Non-pigmented ciliary epithelial cell (primary cell): ENCODE results near the gene FER.
"Not testable (repeated sequence)": the region's sequence is repeated elsewhere in the genome, so short reads cannot be mapped to it uniquely, and the experiment has no call there.

Source experiments
- DNase-seq: peaks from one replicate; pipeline ENCODE4 v3.0.0-alpha.2; 2010; ENCODE audit warnings: low read depth

The FER gene

DNA sequence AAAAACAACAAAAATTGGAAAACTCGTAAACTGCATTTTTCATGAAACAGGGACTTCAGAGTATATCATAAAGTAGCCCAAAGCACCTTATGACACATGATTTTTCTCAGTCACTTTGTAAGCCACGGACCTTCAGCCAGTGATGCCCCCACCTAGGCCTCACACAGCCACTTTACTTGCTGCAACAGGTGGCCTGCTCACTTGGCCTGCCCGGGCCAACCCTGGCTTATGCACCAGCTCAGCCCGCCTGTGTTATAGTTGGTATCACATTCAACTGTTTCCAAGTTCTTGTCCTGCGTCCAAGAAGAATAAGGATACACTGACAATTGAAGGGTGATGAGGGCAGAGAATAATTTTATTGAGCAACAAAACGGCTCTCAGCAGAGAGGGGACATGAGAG is 219.2 kb downstream of the FER start:
- no peak for DNase-seq

DNA sequence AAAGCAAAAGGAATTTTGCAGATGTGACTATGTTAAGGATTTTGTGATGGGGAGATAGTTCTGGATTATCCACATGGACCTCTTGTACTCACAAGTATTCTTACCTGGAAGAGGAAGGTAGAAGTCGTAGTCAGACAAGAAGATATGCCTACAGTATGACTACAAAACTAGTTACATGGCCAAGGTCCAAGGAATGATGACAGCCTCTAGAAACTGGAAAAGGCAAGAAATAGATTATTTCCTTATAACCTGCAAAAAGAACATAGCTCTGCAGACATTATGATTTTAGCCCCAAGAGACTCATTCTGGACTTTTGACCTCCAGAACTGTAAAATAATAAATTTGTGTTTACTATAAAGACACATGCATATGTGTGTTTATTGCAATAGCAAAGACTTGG is 226.9 kb downstream of the FER start:
- no peak for DNase-seq

DNA sequence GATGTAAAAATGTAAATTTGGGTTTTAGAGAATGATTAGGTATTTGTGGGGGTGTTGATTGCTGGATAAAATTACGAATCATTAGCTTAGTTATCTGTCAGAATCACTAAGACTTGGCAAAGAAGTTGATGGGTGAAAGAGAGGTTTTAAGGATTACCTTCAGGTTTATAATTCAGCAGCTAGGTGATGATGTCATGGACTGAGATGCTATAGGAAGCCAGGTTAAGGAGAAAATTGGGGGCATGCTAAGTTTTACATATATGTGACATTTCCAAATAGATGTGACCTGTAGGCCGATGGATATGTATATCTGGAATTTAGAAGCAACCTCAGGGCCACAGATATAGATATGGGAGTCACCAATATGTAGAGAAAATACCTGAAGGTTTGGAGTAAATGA is 228.0 kb downstream of the FER start:
- DNase-seq = no peak

DNA sequence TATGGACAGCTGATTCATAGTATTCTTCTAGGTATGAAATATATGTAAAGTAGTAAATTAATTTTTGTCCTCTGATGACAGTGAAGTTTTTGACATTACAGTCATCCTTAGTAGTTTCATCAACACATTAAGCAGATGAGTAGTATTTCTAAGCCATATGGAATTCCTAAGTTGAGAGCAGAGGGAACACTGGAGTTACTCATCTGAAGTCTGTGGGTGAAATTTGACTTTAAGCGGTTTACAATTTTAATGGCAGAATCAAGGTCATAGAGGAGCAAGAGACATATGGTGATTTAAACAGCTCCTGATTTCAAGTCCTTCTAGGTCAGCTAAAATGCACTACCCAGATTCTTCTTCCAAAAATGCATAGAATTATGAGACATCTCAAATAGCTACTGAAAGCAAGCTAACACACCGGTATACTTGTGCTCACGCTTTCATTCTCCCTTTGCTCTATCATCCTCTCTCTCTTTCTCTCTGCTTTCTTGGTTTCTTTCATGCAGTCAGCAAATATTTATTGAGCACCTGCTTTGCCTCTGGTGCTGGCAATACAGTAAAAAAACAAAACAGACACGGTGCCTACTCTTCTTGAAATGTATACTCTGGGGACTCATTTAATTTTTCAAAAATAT is 235.9 kb downstream of the FER start:
- peak; percentile 17 for DNase-seq

DNA sequence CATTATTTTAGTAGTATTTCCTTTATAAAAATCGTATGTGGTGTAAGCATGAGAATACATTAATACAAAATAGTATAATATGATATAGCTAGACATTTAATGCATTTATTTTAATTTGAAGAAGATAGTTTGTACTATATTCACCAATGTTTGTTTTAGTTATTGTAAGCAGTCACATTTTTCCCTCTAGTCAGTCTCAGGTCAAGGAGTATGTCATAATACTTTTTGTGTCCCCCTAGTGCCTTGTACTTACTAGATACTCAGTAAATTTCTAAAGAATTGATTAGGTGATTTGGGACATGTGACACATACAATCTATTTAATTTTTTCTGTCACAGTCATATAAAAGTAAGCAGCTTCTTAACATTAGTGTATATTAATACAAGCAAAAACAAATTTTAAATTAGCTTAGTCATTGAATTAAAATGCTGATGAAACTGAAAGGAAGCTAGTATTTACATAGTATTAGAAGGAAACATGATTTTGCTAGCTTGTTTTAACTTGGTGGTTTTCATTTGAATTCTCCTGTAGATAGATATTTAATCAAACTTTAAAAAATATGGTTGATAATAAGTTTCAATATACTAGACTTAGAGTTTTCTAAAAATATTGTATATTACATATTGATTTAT is 242.2 kb downstream of the FER start:
- DNase-seq = peak; percentile 5

DNA sequence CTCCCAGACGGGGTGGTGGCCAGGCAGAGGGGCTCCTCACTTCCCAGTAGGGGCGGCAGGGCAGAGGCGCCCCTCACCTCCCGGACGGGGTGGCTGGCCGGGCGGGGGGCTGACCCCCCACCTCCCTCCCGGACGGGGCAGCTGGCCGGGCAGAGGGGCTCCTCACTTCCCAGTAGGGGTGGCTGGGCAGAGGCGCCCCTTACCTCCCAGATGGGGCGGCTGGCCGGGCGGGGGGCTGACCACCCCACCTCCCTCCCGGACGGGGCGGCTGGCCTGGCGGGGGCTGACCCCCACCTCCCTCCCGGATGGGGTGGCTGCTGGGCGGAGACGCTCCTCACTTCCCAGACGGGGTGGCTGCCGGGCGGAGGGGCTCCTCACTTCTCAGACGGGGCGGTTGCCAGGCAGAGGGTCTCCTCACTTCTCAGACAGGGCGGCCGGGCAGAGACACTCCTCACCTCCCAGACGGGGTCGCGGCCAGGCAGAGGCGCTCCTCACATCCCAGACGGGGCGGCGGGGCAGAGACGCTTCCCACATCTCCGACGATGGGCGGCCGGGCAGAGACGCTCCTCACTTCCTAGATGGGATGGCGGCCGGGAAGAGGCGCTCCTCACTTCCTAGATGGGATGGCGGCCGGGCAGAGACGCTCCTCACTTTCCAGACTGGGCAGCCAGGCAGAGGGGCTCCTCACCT is 244.8 kb downstream of the FER start:
- not testable (repeated sequence) for DNase-seq

DNA sequence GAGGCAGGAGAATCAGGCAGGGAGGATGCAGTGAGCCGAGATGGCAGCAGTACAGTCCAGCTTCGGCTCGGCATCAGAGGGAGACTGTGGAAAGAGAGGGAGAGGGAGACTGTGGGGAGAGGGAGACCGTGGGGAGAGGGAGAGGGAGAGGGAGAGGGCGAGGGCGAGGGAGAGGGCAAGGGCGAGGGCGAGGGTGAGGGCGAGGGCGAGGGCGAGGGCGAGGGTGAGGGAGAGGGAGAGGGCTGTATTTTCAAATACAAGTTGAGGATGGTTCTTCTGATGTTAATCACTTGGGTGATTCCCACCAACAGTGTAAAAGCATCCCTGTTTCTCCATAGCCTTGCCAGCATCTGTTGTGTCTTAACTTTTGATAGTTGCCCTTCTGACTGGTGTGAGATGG is 245.7 kb downstream of the FER start:
- not testable (repeated sequence) for DNase-seq

DNA sequence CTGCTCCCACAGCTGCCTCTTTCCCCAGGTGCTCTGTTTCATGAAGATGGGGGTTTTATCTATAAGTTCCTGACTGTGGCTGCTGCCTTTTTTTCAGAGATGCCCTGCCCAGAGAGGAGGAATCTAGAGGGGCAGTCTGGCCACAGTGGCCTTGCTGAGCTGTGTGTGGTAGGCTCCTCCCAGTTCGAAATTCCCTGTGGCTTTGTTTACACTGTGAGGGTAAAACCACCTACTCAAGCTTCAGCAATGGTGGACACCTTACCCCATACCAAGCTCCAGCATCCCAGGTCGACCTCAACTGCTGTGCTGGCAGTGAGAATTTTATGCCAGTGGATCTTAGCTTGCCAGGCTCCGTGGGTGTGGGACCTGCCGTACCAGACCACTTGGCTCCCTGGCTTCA is 250.0 kb downstream of the FER start:
- no peak for DNase-seq

DNA sequence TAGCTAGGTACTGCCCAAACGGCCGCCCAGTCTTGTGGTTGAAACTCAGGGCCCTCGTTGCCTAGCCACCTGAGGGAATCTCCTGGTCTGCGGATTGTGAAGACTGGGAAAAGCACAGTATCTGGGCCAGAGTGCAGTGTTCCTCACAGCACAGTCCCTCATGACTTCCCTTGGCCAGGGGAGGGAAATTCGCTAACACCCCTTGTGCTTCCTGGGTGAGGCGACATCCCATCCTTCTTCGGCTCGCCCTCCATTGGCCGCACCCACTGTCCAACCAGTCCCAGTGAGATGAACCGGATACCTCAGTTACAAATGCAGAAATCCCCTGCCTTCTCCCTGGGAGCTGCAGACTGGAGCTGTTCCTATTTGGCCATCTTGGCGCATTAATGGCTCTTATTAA is 250.5 kb downstream of the FER start:
- no peak for DNase-seq

DNA sequence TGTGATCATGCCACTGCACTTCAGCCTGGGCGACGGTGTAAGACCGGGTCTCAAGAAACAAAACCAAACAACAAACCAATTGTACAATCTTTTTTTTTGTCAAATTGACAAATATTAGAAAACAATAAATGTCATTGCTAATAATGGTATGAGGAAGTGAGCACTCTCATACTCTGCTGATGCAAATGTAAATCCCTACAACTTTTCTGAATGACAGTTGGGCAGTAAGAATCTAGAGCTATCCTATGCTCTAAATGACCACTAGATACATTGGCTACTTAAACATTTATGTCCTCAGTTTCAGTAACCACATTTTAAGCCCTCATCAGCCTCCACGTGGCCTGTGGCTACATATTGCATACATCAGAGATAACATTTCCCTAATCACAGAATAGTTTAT is 256.2 kb downstream of the FER start:
- DNase-seq = no peak

DNA sequence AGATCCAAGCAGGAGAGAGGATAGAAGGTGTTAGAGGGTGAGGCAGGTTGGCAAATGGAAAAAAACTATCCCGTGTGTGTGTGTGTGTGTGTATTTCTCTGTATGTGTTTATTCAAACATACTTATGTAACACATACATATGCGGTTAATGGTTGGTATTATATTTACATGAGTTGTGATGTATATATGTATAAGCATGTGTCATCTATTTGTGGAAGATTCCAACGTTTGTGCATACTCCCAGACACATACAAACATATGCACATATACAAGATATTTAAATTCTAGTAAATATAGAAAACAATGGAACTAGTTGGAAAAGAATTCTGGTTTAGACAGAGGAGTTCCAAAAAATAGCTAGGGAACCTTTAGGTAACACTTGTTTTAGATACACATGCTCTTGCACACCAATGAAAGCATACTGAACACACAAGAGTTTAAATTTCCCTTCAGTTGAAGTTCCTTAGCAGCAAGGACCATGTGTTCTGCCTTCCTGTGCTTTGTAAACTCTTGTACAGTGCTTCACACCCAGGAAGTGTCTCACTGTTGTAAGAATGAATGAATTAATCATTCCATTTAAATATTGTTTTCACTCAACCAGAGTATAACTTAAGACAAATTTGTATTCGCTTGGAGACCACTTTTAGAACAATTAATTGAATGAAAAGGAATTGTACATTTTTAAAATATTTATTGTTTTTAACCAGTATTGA is 257.8 kb downstream of the FER start:
- DNase-seq = no peak

DNA sequence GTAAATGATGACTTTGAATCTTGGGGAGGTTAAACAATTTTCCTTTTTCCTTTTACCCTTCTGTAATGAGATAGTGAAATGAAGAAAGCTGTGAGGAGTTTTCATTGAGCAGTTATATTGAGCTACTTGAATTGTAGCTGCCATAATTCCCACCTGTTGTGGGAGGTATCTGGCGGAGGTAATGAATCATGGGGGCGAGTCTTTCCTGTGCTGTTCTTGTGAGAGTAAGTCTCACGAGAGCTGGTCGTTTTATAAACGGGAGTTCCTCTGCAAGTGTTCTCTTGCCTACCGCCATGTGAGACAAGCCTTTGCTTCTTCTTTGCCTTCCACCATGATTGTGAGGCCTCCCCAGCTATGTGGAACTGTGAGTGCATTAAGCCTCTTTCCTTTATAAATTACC is 258.4 kb downstream of the FER start:
- no peak for DNase-seq

DNA sequence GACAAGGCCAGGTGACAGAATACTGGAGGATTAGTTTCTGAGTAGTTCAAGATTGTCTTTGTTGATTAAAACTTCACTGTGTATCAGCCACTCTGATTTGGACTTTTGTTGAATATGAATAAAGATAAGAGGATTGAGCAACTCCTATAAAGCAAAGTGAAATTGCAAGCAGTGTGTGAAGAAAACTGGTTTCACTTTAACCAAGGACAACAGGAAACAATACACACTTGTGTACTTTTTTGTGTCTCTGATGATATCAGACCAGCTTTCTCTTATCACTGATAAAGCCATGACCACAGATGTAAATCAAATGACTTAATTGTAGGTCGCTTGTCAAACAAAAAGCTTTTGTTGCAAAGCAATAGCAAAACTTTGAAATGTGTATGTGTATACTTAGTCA is 268.6 kb downstream of the FER start:
- no peak for DNase-seq

DNA sequence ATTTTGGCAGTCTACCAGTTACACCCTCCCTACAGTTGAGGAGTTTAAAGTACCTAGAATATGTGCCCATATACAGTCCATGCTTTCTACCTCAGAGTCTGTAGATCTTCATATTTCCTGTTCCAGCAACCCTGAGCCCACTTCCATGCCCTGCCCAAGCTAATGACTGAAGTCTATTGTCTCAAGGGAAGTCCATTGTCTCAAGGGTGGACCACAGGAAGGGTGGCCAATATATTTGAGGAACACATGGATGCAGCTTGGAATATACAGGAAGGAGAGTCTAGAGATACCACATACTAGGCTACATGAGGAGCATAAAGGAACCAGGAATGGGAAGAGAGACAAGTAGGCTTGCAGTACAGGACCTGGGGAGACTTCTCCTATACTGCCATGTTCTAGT is 274.4 kb downstream of the FER start:
- DNase-seq = no peak

DNA sequence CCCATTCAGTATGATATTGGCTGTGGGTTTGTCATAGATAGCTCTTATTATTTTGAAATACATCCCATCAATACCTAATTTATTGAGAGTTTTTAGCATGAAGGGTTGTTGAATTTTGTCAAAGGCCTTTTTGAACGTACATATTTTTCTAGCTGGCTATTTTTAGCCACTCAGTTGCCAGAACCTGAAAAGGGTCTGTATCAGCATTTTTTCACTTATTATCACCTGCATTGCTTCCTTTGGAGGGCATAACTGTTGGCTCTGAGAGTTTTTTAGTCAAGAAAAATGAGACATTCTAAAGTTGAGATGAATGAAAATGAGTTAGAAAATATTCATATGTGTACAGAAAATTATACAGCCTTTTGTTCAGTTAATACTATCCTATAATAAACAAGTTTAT is 278.0 kb downstream of the FER start:
- DNase-seq = not testable (repeated sequence)

DNA sequence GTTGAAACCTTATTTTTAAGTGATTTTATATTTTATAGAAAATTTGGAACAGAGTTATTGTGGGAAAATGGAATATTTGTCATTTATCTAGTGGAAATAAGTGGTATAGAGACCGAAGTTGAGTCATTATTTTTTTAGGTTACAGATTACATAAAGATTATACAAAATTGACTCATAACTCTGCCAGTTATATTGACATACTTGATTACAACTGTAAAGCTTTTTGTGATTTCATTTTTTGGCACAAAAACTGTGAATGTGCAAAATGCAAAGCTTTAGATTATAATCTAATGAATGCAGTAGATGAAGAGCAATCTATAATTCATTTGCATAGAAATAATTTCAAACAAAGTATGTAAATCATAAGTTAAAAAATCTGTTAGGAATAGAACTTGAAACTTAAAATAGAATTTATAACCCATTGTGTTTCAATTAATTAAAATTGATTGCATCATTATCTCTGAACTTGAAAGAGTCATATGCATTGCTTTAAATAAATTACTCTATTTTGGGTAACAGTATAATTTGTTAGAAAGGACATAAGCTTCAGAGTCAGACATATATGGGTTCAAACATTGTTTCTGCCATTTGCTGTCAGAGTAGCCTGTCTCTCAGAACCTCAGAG is 280.4 kb downstream of the FER start:
- DNase-seq = no peak

DNA sequence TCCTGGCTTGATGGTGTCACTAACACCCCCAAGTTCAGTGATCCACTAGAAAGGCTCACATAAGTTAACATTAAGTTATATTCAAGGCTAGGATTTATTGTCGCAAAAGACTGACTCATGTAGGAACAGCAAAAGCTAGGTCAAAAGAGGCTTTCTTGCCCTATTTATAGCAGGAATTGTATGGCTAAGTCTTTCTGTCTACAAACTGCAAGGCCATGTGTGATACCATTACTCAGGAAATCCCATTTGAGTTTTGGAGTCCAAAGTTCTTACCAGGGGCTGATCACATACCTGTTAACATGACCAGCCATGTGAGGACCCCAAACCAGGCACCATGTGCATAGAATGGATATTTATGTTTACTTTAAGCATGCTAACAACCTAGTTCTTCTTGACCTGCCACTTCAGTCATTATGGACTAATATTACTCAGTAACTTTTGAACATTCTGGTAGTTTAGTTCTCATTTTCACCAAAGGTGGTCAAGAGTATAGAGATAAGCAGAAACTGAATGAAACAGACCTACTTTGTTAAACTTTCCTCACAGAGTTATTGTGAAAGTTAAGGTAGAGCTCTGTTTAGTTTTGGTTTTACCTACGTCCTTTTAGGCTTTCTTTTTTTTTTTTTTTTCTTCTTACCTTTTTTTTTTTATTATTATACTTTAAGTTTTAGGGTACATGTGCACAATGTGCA is 281.1 kb downstream of the FER start:
- no peak for DNase-seq

DNA sequence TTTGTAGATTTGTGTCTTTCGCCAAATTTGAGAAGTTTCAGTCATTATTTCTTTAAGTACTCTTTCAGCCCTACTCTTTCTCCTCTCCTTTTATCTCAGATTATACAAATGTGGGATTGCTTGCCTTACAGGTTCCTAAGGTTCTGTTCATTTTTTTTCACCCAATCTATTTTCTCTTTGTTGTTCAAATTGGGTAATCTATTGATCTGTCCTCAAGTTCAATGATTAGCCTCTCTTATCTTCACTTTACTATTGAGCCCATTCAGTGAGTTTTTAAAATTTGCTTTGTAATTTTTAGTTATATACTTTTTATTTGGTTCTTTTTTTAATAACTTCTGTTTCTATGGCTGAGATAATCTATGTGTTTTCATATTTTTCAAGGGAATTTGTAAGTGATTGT is 282.1 kb downstream of the FER start:
- DNase-seq = no peak

DNA sequence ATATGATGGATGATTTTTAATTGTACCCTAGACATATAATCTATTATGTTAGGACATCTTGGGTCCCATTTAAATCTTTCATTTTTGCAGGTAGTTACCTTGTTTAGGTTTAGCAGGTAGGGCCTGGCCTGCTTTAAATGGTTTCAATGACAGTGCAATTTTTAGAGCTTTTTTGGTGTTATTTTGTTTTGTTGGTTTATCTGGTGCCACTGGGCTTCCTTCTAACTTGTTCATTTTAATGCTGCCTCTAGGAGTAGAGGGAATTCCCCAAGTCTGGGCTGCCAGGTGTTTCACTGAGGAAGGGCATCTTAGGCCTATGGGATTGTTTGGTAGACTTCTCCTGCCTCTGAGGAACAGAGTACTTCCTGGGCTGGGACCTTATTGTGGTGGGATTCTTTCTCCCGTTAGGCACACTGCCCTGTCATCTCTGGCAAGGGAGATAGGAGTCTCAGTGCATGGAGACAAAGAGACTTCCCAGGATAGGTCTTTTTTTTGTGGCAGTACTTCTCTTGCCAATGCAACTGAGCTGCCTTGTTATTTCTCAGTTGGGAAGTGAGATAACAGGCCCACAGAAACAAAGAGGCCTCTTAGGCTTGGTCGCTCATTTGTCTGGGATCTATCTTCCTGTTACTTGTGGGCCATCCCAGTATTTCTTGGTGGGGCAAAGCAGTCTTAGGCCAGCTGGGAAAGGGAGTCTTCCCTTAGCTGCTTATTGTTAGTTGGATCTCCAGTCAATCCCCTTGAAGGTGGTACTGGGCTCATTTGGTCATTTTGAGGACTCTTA is 282.9 kb downstream of the FER start:
- no peak for DNase-seq

DNA sequence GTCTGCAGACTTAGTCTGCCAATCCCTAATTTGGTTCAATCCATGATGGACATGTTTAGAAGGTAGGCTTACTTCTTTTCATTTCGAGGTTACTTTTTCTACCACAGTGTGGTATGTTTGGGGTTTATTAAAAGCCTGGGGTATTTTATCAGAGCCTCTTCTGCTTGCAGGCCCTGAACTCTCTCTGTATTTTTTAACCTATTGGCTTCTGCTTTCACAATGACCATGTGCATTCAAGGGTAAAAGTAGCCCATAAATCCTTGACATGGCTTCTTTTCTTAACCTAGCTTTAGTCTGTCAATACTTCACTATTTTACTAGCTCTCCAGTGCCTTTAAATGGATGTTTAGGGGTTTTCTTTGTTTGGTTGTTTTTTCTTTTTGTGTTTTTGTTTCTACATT is 286.6 kb downstream of the FER start:
- DNase-seq = no peak

DNA sequence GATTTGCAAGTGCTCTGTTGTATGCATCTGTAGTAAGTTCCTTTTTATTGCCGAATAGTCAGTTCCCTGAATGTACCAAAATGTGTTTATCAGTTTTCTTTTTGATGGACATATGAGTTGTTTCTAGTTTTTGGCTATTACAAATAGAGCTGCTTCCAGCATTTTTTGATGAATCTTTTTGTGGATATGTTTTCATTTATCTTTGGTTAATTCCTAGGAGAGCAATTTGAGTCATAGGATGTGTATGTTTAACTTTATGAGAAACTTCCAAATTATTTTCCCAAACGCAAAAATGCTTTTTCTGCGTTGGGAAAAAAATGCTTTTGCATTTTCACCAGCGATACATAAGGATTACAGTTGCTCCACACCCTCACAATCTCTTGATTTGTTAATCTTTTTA is 287.7 kb downstream of the FER start:
- no peak for DNase-seq
